HEK293 (cell line): ENCODE results near the gene GALNS.

Experiments
- GLI2 ChIP-seq: fragments of 450-650 bp; formaldehyde crosslinking; IDR thresholded peaks from 2 replicates; pipeline ENCODE4; 2017; ENCODE audit warnings: missing biosample characterization, missing genetic modification characterization, low read depth, borderline replicate concordance
- SP2 ChIP-seq: fragments of 450-650 bp; formaldehyde crosslinking; IDR thresholded peaks from 2 replicates; pipeline ENCODE4 v1.5.1; 2016; ENCODE audit warnings: missing biosample characterization, missing genetic modification characterization
- ZBTB8A ChIP-seq: fragments of 450-650 bp; formaldehyde crosslinking; IDR thresholded peaks from 2 replicates; pipeline ENCODE4 v1.5.1; 2016; ENCODE audit warnings: missing biosample characterization, missing genetic modification characterization
- ZIC2 ChIP-seq: fragments of 450-650 bp; formaldehyde crosslinking; IDR thresholded peaks from 2 replicates; pipeline ENCODE4 v1.5.1; 2016; ENCODE audit warnings: missing biosample characterization, missing genetic modification characterization
- ZNF169 ChIP-seq: fragments of 450-650 bp; formaldehyde crosslinking; IDR thresholded peaks from 2 replicates; pipeline ENCODE4 v1.5.1; 2016; ENCODE audit warnings: missing biosample characterization, missing genetic modification characterization
- ZNF175 ChIP-seq: fragments of 450-650 bp; formaldehyde crosslinking; IDR thresholded peaks from 2 replicates; pipeline ENCODE4 v1.5.1; 2016; ENCODE audit warnings: missing biosample characterization, missing genetic modification characterization
- ZNF23 ChIP-seq: fragments of 450-650 bp; formaldehyde crosslinking; IDR thresholded peaks from 2 replicates; pipeline ENCODE4 v1.5.1; 2016; ENCODE audit warnings: missing biosample characterization, missing genetic modification characterization, borderline replicate concordance
- ZNF292 ChIP-seq: fragments of 450-650 bp; formaldehyde crosslinking; IDR thresholded peaks from 2 replicates; pipeline ENCODE4 v1.5.1; 2016; ENCODE audit warnings: low read depth, missing biosample characterization, missing genetic modification characterization, borderline replicate concordance
- ZNF335 ChIP-seq: fragments of 450-650 bp; formaldehyde crosslinking; conservative IDR thresholded peaks from 2 replicates; pipeline ENCODE4 v1.5.1; 2016; ENCODE audit warnings: missing biosample characterization, missing genetic modification characterization
- ZNF350 ChIP-seq: fragments of 450-650 bp; formaldehyde crosslinking; IDR thresholded peaks from 2 replicates; pipeline ENCODE4 v1.5.0; 2017; ENCODE audit warnings: missing biosample characterization, mild to moderate bottlenecking, missing genetic modification characterization
- ZNF416 ChIP-seq: fragments of 450-650 bp; formaldehyde crosslinking; IDR thresholded peaks from 2 replicates; pipeline ENCODE4 v1.5.1; 2016; ENCODE audit warnings: missing biosample characterization, missing genetic modification characterization
- ZNF423 ChIP-seq: fragments of 450-650 bp; formaldehyde crosslinking; IDR thresholded peaks from 2 replicates; pipeline ENCODE4 v1.5.1; 2016; ENCODE audit warnings: missing biosample characterization, missing genetic modification characterization
- ZNF560 ChIP-seq: fragments of 450-650 bp; formaldehyde crosslinking; IDR thresholded peaks from 2 replicates; pipeline ENCODE4 v1.5.1; 2017; ENCODE audit warnings: missing biosample characterization, missing genetic modification characterization, borderline replicate concordance
- ZNF610 ChIP-seq: fragments of 450-650 bp; formaldehyde crosslinking; IDR thresholded peaks from 2 replicates; pipeline ENCODE4 v1.5.1; 2016; ENCODE audit warnings: missing biosample characterization, missing genetic modification characterization, borderline replicate concordance
- ZNF626 ChIP-seq: fragments of 450-650 bp; sonication (Bioruptor Pico); formaldehyde crosslinking; IDR thresholded peaks from 2 replicates; pipeline ENCODE4 v1.5.1; 2018; ENCODE audit warnings: missing biosample characterization, missing genetic modification characterization, inconsistent platforms
- ZNF791 ChIP-seq: fragments of 450-650 bp; formaldehyde crosslinking; IDR thresholded peaks from 2 replicates; pipeline ENCODE4 v1.5.1; 2016; ENCODE audit warnings: missing biosample characterization, missing genetic modification characterization
- ZNF837 ChIP-seq: fragments of 450-650 bp; formaldehyde crosslinking; IDR thresholded peaks from 2 replicates; pipeline ENCODE4 v1.5.1; 2016; ENCODE audit warnings: missing biosample characterization, missing genetic modification characterization
- TF ChIP-seq, protein P1 (sequence below): fragments of 450-650 bp; formaldehyde crosslinking; IDR thresholded peaks from 2 replicates; pipeline ENCODE4 v1.5.1; 2016; ENCODE audit warnings: missing biosample characterization, missing genetic modification characterization
- TF ChIP-seq, protein P2 (sequence below): fragments of 450-650 bp; formaldehyde crosslinking; IDR thresholded peaks from 2 replicates; pipeline ENCODE4 v1.5.1; 2017; ENCODE audit warnings: missing biosample characterization, missing genetic modification characterization
- TF ChIP-seq, protein P3 (sequence below): fragments of 450-650 bp; formaldehyde crosslinking; IDR thresholded peaks from 2 replicates; pipeline ENCODE4; 2016; ENCODE audit warnings: missing biosample characterization, missing genetic modification characterization
- TF ChIP-seq, protein P4 (sequence below): fragments of 450-650 bp; formaldehyde crosslinking; IDR thresholded peaks from 2 replicates; pipeline ENCODE4 v1.5.1; 2016; ENCODE audit warnings: missing biosample characterization, missing genetic modification characterization
- TF ChIP-seq, protein P5 (sequence below): fragments of 450-650 bp; formaldehyde crosslinking; IDR thresholded peaks from 2 replicates; pipeline ENCODE4 v1.5.1; 2017; ENCODE audit warnings: missing biosample characterization, missing genetic modification characterization
- TF ChIP-seq, protein P6 (sequence below): fragments of 450-650 bp; formaldehyde crosslinking; conservative IDR thresholded peaks from 2 replicates; pipeline ENCODE4 v1.5.1; 2016; ENCODE audit warnings: low read depth, missing biosample characterization, missing genetic modification characterization
- TF ChIP-seq, protein P7 (sequence below): fragments of 450-650 bp; formaldehyde crosslinking; IDR thresholded peaks from 2 replicates; pipeline ENCODE4 v1.5.1; 2016; ENCODE audit warnings: missing biosample characterization, missing genetic modification characterization

GALNS gene

DNA sequence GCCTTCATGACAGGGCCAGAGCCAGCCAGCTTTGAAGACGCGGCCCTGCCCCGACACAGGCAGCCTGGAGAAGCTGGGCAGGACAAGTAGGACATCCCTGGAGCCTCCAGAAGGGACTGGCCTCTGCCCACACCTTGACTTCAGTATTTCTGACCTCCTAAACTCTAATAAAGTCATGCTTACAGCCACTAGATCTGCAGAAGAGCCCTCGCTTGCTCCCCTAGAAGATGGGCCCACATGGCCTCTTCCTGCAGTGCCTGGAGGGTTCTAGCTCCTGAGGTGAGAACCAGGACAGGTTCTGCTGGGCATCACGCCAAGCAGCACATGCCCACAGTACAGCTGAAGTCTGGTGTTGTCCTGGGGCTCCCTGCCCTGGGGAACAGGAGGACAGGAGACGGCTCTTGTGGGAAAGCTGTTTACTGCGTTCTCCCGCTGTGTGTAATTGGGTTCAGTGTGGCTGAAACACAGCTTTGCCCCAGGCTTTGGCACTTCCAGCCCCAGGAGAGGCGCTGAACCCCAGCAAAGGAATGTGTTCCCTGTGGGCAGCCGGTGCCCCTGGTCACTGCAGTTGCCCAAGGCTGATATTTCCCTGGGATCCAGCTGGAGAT, 47.6 kb downstream of the GALNS start (continued):
- TF ChIP-seq, protein P1, sequence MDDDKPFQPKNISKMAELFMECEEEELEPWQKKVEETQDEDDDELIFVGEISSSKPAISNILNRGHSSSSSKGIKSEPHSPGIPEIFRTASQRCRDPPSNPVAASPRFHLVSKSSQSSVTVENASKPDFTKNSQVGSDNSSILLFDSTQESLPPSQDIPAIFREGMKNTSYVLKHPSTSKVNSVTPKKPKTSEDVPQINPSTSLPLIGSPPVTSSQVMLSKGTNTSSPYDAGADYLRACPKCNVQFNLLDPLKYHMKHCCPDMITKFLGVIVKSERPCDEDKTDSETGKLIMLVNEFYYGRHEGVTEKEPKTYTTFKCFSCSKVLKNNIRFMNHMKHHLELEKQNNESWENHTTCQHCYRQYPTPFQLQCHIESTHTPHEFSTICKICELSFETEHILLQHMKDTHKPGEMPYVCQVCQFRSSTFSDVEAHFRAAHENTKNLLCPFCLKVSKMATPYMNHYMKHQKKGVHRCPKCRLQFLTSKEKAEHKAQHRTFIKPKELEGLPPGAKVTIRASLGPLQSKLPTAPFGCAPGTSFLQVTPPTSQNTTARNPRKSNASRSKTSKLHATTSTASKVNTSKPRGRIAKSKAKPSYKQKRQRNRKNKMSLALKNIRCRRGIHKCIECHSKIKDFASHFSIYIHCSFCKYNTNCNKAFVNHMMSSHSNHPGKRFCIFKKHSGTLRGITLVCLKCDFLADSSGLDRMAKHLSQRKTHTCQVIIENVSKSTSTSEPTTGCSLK (tag by site-specific recombination): no peak
- TF ChIP-seq, protein P2, sequence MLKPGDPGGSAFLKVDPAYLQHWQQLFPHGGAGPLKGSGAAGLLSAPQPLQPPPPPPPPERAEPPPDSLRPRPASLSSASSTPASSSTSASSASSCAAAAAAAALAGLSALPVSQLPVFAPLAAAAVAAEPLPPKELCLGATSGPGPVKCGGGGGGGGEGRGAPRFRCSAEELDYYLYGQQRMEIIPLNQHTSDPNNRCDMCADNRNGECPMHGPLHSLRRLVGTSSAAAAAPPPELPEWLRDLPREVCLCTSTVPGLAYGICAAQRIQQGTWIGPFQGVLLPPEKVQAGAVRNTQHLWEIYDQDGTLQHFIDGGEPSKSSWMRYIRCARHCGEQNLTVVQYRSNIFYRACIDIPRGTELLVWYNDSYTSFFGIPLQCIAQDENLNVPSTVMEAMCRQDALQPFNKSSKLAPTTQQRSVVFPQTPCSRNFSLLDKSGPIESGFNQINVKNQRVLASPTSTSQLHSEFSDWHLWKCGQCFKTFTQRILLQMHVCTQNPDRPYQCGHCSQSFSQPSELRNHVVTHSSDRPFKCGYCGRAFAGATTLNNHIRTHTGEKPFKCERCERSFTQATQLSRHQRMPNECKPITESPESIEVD (tag by site-specific recombination): no peak
- no peak for TF ChIP-seq ZNF626 (tag by site-specific recombination)
- TF ChIP-seq ZNF560 (tag by site-specific recombination): no peak
- TF ChIP-seq, protein P3, sequence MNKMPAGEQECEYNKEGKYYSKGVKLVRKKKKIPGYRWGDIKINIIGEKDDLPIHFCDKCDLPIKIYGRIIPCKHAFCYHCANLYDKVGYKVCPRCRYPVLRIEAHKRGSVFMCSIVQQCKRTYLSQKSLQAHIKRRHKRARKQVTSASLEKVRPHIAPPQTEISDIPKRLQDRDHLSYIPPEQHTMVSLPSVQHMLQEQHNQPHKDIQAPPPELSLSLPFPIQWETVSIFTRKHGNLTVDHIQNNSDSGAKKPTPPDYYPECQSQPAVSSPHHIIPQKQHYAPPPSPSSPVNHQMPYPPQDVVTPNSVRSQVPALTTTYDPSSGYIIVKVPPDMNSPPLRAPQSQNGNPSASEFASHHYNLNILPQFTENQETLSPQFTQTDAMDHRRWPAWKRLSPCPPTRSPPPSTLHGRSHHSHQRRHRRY: no peak
- TF ChIP-seq ZNF175 (tag by site-specific recombination): no peak
- TF ChIP-seq ZNF416 (tag by site-specific recombination): no peak
- TF ChIP-seq ZNF335 (tag by site-specific recombination): peak; percentile 51
- no peak for TF ChIP-seq ZNF423 (tag by site-specific recombination)
- TF ChIP-seq, protein P4, sequence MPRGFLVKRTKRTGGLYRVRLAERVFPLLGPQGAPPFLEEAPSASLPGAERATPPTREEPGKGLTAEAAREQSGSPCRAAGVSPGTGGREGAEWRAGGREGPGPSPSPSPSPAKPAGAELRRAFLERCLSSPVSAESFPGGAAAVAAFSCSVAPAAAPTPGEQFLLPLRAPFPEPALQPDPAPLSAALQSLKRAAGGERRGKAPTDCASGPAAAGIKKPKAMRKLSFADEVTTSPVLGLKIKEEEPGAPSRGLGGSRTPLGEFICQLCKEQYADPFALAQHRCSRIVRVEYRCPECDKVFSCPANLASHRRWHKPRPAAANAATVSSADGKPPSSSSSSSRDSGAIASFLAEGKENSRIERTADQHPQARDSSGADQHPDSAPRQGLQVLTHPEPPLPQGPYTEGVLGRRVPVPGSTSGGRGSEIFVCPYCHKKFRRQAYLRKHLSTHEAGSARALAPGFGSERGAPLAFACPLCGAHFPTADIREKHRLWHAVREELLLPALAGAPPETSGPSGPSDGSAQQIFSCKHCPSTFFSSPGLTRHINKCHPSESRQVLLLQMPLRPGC (tag by site-specific recombination): peak; percentile 80; the same call in 1 of the 2 replicates
- TF ChIP-seq SP2 (tag by site-specific recombination): no peak
- TF ChIP-seq, protein P5, sequence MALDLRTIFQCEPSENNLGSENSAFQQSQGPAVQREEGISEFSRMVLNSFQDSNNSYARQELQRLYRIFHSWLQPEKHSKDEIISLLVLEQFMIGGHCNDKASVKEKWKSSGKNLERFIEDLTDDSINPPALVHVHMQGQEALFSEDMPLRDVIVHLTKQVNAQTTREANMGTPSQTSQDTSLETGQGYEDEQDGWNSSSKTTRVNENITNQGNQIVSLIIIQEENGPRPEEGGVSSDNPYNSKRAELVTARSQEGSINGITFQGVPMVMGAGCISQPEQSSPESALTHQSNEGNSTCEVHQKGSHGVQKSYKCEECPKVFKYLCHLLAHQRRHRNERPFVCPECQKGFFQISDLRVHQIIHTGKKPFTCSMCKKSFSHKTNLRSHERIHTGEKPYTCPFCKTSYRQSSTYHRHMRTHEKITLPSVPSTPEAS (tag by site-specific recombination): no peak
- TF ChIP-seq ZNF350: no peak
- TF ChIP-seq, protein P6, sequence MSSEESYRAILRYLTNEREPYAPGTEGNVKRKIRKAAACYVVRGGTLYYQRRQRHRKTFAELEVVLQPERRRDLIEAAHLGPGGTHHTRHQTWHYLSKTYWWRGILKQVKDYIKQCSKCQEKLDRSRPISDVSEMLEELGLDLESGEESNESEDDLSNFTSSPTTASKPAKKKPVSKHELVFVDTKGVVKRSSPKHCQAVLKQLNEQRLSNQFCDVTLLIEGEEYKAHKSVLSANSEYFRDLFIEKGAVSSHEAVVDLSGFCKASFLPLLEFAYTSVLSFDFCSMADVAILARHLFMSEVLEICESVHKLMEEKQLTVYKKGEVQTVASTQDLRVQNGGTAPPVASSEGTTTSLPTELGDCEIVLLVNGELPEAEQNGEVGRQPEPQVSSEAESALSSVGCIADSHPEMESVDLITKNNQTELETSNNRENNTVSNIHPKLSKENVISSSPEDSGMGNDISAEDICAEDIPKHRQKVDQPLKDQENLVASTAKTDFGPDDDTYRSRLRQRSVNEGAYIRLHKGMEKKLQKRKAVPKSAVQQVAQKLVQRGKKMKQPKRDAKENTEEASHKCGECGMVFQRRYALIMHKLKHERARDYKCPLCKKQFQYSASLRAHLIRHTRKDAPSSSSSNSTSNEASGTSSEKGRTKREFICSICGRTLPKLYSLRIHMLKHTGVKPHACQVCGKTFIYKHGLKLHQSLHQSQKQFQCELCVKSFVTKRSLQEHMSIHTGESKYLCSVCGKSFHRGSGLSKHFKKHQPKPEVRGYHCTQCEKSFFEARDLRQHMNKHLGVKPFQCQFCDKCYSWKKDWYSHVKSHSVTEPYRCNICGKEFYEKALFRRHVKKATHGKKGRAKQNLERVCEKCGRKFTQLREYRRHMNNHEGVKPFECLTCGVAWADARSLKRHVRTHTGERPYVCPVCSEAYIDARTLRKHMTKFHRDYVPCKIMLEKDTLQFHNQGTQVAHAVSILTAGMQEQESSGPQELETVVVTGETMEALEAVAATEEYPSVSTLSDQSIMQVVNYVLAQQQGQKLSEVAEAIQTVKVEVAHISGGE (tag by site-specific recombination): 0 out of 2 replicates have a peak, but pooled peaks have one; percentile 8
- TF ChIP-seq, protein P7, sequence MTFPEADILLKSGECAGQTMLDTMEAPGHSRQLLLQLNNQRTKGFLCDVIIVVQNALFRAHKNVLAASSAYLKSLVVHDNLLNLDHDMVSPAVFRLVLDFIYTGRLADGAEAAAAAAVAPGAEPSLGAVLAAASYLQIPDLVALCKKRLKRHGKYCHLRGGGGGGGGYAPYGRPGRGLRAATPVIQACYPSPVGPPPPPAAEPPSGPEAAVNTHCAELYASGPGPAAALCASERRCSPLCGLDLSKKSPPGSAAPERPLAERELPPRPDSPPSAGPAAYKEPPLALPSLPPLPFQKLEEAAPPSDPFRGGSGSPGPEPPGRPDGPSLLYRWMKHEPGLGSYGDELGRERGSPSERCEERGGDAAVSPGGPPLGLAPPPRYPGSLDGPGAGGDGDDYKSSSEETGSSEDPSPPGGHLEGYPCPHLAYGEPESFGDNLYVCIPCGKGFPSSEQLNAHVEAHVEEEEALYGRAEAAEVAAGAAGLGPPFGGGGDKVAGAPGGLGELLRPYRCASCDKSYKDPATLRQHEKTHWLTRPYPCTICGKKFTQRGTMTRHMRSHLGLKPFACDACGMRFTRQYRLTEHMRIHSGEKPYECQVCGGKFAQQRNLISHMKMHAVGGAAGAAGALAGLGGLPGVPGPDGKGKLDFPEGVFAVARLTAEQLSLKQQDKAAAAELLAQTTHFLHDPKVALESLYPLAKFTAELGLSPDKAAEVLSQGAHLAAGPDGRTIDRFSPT: peak; percentile 96
- no peak for TF ChIP-seq ZNF169 (tag by site-specific recombination)
- TF ChIP-seq ZNF791 (tag by site-specific recombination): no peak
- TF ChIP-seq ZNF23 (tag by site-specific recombination): no peak
- TF ChIP-seq ZIC2 (tag by site-specific recombination): peak; percentile 89
- peak; percentile 73; the same call in 1 of the 2 replicates for TF ChIP-seq ZNF837
- TF ChIP-seq ZBTB8A (tag by site-specific recombination): peak; percentile 45
- TF ChIP-seq ZNF610 (tag by site-specific recombination): no peak
- no peak for TF ChIP-seq ZNF292 (tag by site-specific recombination)
- TF ChIP-seq GLI2 (tag by site-specific recombination): no peak
